ENCODE measurements around the gene FBXL19.
A peak's percentile ranks its signal among the peaks of the same experiment; 100 is the strongest.

Gene FBXL19

GRCh38 chr16:30894540-30895368, 28.6 kb upstream of the FBXL19 start:
- DNase-seq (ENCODE audit: low read depth in 2 of 2) = no peak

GRCh38 chr16:30895627-30896260, 27.6 kb upstream of the FBXL19 start:
- DNase-seq (ENCODE audit: low read depth in 2 of 2) = no peak

GRCh38 chr16:30896261-30896888, 27.0 kb upstream of the FBXL19 start, which contains the start of gene CTF1:
TSS of gene CTF1 (plus strand) at chr16:30896614. CDS start at chr16:30896644, 30 bp downstream.
- peak; percentile 87 to 88 for DNase-seq (ENCODE audit: low read depth in 2 of 2)

- DNase-seq (ENCODE audit: low read depth in 2 of 2) = peak; percentile 68 to 72
Measured at GRCh38 chr16:30896889-30897733, 26.3 kb upstream of the FBXL19 start.

DNA sequence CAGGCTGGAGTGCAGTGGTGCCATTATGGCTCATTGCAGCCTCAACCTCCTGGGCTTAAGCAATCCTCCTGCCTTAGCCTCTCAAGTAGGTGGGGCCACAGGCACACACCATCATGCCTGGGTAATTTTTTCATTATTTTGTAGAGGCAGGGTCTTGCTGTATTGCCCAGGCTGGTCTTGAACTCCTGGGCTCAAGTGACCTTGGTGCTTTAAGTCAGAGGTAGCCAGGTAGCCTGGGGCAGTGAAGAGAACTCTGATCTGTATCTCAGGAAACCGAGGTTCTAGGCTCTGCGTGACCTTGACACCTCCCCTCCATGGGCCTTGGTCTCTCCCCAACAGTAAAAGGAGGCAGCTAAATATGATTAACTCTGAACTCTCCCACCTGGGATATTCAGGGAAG, 23.6 kb upstream of the FBXL19 start:
- DNase-seq (ENCODE audit: low read depth in 2 of 2) = no peak

GRCh38 chr16:30900588-30900987, 22.8 kb upstream of the FBXL19 start:
- DNase-seq (ENCODE audit: low read depth in 2 of 2) = no peak

DNA sequence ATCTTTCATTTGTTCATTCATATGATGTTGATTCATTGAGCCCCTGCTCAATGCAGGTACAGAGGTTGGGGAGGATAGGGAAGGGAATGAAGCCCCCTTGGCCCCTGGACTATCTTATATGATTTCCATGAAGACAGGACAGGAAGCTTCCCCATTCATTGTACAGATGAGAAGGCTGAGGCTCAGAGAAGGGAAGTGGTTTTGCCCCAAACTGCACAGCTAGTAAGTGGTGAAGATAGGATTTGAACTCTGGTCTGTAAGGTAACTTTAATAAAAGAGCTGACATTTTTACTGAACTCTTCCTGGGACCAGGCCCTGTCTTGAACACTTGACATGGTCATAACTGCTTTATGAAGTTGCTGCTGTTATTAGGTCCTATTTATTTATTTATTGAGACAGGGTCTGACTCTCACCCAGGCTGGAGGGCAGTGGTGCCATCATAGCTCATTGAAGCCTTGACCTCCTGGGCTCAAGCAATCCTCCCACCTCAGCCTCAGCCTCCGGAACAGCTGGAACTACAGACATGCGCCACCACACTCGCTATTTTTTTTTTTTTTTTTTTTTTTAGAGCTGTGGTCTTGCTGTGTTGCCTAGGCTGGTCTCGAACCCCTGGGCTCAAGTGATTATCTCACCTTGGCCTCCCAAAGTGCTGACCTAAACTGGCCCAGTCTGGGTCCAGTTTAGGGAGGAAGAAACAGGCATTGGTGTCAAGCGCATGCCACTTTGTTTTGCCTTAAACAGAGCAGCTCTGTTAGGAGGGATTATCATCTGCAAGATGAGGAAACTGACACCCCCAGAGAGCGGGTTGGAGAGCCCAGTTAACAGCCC, 22.0 kb upstream of the FBXL19 start:
- no peak for DNase-seq (ENCODE audit: low read depth in 2 of 2)

- no peak for DNase-seq (ENCODE audit: low read depth in 2 of 2)
Measured at GRCh38 chr16:30902029-30902972, 21.1 kb upstream of the FBXL19 start.

- no peak for DNase-seq (ENCODE audit: low read depth in 2 of 2)
Measured at GRCh38 chr16:30903002-30903401, 20.4 kb upstream of the FBXL19 start.

DNA sequence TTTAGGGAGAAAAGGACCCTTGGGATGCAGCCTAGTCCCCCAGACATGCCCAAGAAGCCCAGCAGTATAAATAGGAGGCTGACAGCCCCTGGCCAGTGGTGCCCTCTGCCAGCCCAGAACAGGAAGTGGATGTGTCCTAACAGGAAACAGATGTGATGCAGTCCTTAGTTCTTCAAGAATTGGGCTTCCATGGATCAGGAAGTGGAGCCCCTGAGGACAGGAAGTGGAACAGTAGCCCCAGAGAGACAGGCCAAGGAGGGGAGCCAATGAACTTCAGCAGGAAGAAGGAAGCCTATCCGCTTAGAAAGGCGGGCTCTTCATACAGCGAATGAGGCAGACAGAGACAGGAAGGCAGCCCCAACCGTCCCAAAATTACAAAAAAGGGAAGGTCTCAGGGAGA, 19.8 kb upstream of the FBXL19 start:
- no peak for DNase-seq (ENCODE audit: low read depth in 2 of 2)

DNA sequence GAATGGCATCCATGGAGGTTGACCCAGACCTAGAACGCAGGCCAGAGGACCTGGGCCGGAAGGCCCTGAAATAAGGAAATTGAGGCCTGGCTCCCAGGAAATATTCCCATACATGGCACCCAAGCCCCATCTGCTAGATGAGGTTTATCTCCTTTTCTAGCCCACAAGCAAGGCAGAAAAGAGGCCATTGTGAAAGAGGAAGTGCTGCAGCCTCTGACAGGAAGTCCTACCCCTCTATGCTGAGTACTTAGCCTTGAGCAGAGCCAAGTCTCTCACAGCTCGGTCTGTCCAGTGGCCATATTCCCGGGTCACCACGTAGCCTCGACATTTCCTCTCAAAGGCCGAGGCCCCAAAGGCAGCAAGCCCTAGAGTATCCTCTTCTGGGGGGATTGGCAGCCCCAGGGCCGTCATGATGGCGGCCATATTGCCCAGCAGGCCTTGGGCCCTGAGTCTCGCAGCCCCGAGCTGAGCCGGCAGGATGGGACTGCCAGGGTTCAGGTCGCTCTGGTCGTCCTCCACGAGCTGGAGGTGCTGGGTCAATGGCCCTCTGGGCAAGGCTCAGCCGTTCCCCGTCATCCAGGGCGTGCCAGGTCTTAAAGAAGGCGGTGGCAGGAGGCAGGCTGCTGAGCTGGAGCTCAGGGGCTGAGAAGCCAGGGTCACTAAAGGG, 19.1 kb upstream of the FBXL19 start:
- no peak for DNase-seq (ENCODE audit: low read depth in 2 of 2)

DNA sequence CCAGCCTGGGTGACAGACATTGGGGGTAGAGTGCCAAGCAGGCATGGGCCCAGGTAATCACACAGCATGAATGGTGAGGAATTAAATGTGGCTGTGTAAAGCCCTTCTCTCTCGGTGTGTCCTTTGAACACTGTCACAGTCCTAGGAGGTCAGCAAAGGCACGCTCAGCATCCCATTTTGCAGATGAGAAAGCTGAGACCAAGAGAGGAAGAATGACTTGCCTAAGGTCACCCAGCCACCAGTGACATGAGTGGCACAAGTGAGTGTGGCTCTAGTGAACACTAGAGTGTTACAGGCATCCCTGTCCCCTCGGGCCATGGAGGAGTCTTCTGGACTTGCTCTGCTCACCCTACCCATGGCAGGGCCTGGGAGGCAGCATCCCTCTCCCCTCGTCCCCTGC, 16.3 kb upstream of the FBXL19 start:
- DNase-seq (ENCODE audit: low read depth in 2 of 2) = no peak

DNA sequence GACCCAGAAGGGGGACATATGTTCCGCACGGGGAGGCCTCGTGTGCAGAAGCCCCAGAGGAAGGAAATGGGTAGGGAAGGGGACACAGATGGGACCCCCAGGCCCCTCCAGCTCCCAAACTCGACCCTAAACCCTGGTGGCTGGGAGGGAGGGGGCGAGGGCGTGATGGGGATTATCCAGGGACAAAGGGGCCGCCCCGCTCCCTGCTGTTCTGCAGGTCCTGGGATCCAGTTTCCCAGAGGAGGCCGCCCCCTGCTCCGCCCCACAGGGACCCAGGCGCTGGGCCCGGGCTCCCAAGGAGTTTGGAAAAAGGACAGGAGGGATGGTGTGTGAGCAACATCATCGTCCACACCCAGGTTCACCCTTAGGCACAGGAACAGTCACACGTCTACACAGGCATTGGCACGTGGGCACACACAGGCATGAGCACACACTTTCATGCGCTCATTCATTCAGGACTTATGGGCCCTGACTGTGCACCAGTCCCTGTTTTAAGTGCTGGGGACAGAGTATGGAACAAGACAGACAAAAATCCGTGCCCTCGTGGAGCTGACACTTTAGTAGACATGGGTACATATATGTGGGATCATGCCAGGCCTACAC, 12.8 kb upstream of the FBXL19 start:
- DNase-seq (ENCODE audit: low read depth in 2 of 2) = no peak

- no peak for DNase-seq (ENCODE audit: low read depth in 2 of 2)
Measured at GRCh38 chr16:30912794-30913412, 10.5 kb upstream of the FBXL19 start.

DNA sequence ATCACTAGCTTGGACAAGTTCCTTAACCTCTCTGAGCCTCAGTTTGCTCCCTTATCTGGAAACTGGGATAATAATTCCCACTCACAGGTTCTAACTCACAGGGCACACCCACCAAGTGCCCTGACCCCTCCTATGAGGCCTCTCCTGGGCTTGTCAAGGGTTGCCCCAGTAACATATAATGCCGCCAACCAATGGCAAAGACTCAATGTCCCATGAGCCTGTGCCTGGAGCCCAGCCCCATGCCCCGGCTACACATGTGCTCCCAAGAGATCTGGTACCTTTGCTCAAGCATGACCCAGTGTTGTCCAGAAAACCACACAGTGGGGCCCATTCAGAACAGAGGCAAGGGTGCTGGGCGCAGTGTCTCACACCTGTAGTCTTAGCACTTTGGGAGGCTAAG, 8.5 kb upstream of the FBXL19 start:
- no peak for DNase-seq (ENCODE audit: low read depth in 2 of 2)

GRCh38 chr16:30918614-30919013, 4.8 kb upstream of the FBXL19 start:
- no peak for DNase-seq (ENCODE audit: low read depth in 2 of 2)

GRCh38 chr16:30920891-30921290, 2.5 kb upstream of the FBXL19 start:
- DNase-seq (ENCODE audit: low read depth in 2 of 2) = no peak

DNA sequence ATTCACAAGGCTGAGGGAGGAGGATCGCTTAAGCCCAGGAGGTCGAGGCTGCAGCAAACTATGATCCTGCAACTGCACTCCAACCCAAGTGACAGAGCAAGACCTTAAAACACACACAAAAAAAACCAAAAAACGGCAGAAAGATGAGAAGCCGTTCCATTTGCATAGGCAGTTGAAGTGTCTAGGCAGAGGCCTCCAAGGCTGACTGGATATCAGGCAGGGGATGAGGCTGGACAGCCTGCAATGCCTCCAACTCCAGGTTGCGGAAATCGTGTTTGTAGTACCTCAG, 2.0 kb upstream of the FBXL19 start:
- no peak for DNase-seq (ENCODE audit: low read depth in 2 of 2)

Data from fibroblast of skin of left biceps (primary cell).